Naive thymus-derived CD4-positive, alpha-beta T cell (primary cell): ENCODE results near the gene COL5A1. TPM values are rescaled to one million over a fixed set of nuclear protein-coding genes. Genes with fewer than 3 reads are reported as not detected.

Source experiments
- ATAC-seq: fragments of 150-1000 bp; cut with Tn5 transposase; 2 replicates; pipeline ENCODE4 v1.10.0; 2021; ENCODE audit warnings: mild to moderate bottlenecking, moderate library complexity
- CTCF ChIA-PET: fragments of 350-600 bp; sonication (Branson Sonifier 250); formaldehyde crosslinking; loops from one replicate; lab custom pipeline; 2021; ENCODE audit warnings: antibody characterized with exemption; lab: Charles Lee
- POLR2A ChIA-PET: fragments of 350-600 bp; sonication (Branson Sonifier 250); formaldehyde crosslinking; loops from one replicate; lab custom pipeline; 2021; ENCODE audit warnings: antibody characterized with exemption, inconsistent platforms; lab: Charles Lee
- DNase-seq, 9 donors: peaks; one replicate each; pipeline versions ENCODE4 v3.0.0 to v3.0.0-alpha.2; 2020 to 2022; ENCODE audit warnings: mixed read lengths in 1 of 9
- H3K27ac ChIP-seq: one replicate; pipeline ENCODE4 v1.7.0; 2013; ENCODE audit warnings: mild to moderate bottlenecking, low read depth, low read length, moderate library complexity
- H3K27me3 ChIP-seq, 2 donors: one replicate each; pipeline ENCODE4 v1.7.0; 2013; ENCODE audit warnings: low read length in 2 of 2, mild to moderate bottlenecking in 2 of 2, moderate library complexity in 2 of 2; ENCODE audit not compliant: control insufficient read depth in 2 of 2, insufficient read depth in 2 of 2
- H3K36me3 ChIP-seq, 3 experiments: 1 replicate in 2 of 3; 2 replicates in 1 of 3; pipeline ENCODE4 v1.7.0; 2013; ENCODE audit warnings: low read length in 3 of 3, mild to moderate bottlenecking in 3 of 3, moderate library complexity in 1 of 3; ENCODE audit not compliant: insufficient read depth in 3 of 3, control insufficient read depth in 2 of 3
- H3K4me1 ChIP-seq, 2 donors: one replicate each; pipeline ENCODE4 v1.7.0; 2013; ENCODE audit warnings: low read length in 2 of 2, mild to moderate bottlenecking in 2 of 2, moderate library complexity in 1 of 2; ENCODE audit not compliant: control insufficient read depth in 2 of 2, insufficient read depth in 2 of 2
- H3K4me3 ChIP-seq: 2 replicates; pipeline ENCODE4 v1.7.0; 2013; ENCODE audit warnings: mild to moderate bottlenecking, low read length
- H3K9me3 ChIP-seq, 3 experiments: 1 replicate in 2 of 3; 2 replicates in 1 of 3; pipeline ENCODE4 v1.7.0; 2013; ENCODE audit warnings: low read length in 3 of 3; ENCODE audit not compliant: control insufficient read depth in 2 of 3
- H3K27ac Mint-ChIP-seq, 9 donors: one replicate each; pipeline ENCODE4 v1.8.0; 2020 to 2022; ENCODE audit warnings: mixed read lengths in 9 of 9, mild to moderate bottlenecking in 8 of 9, moderate library complexity in 5 of 9, inconsistent platforms in 2 of 9
- H3K27me3 Mint-ChIP-seq, 5 donors: one replicate each; pipeline ENCODE4 v1.8.0; 2021 to 2022; ENCODE audit warnings: mixed read lengths in 5 of 5, mild to moderate bottlenecking in 1 of 5
- H3K36me3 Mint-ChIP-seq, 5 donors: one replicate each; pipeline ENCODE4 v1.8.0; 2020 to 2022; ENCODE audit warnings: mixed read lengths in 5 of 5, mild to moderate bottlenecking in 3 of 5, inconsistent platforms in 1 of 5
- H3K4me1 Mint-ChIP-seq, 7 donors: one replicate each; pipeline ENCODE4 v1.8.0; 2020 to 2022; ENCODE audit warnings: mixed read lengths in 7 of 7, mild to moderate bottlenecking in 3 of 7, inconsistent platforms in 1 of 7
- H3K4me3 Mint-ChIP-seq, 10 donors: one replicate each; pipeline ENCODE4 v1.8.0; 2020 to 2022; ENCODE audit warnings: mild to moderate bottlenecking in 10 of 10, mixed read lengths in 10 of 10, moderate library complexity in 6 of 10, inconsistent platforms in 2 of 10
- H3K9me3 Mint-ChIP-seq, 11 donors: one replicate each; pipeline ENCODE4 v1.8.0; 2020 to 2022; ENCODE audit warnings: mixed read lengths in 11 of 11, mild to moderate bottlenecking in 4 of 11, inconsistent platforms in 1 of 11, moderate library complexity in 1 of 11
- intact Hi-C, 2 donors: fragments of 100-400 bp; cut with micrococcal nuclease; formaldehyde crosslinking; loops; one replicate each; pipeline ENCODE4 v1.15.1; 2023
- polyA plus RNA-seq, 2 donors: library from polyadenylated mRNA; unstranded; fragments of 300-500 nt; fragmentation: Illumina TruSeq; gene quantifications; one replicate each; pipeline ENCODE4 v1.2.3, GENCODE V29; 2021
- total RNA-seq, 6 experiments: library from RNA in 5 of 6; stranded (reverse) in 5 of 6; gene quantifications; 1 replicate in 5 of 6; 2 replicates in 1 of 6; pipeline ENCODE4 v1.2.3 and lab custom pipeline; 2021 to 2026

Gene COL5A1
- total and polyA plus RNA-seq, 7 experiments from 2014 or later, result 0.16 to 0.56 (median 0.24) TPM; not detected in 2

DNA sequence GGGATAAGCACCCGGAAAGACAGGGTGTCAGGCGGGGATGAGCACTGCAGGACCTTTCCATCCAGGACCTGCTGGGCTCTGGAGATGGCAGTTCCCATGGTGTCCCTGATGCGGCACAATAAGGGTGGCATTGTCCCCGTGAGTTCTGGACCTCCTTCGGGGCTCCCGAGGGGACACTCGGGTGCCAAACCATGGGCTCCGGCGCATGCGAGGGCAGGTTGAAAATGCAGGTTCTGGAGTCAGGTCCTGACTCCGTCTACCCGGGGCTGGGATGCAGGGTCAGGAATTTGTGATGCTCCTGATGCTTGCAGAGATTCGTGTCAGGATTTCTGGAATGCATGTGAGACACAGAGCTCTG is 239.7 kb downstream of the COL5A1 start:
- Mint-ChIP-seq H3K9me3 (peaks cover 0 to 1% (median 0%) of the 10 kb centered on the region in 11 donors), H3K4me1 (no peaks in the 10 kb centered on the region), H3K27ac (no peak overlapping the region), H3K36me3 (no peaks in the 10 kb centered on the region), H3K4me3 (no peak overlapping the region), H3K27me3 (peaks cover 0 to 14% (median 3%) of the 10 kb centered on the region in 5 donors)
- CTCF ChIA-PET, result no interaction called here
- intact Hi-C loops, result no loop called here
- H3K36me3 ChIP-seq, result no peaks in the 10 kb centered on the region
- no peaks in the 10 kb centered on the region for H3K9me3 ChIP-seq
- ATAC-seq, result no peak
- H3K27ac ChIP-seq, result no peak overlapping the region
- POLR2A ChIA-PET, result no interaction called here
- DNase-seq, result no peak
- H3K27me3 ChIP-seq, result no peaks in the 10 kb centered on the region
- H3K4me1 ChIP-seq, result no peaks in the 10 kb centered on the region
- H3K4me3 ChIP-seq, result no peak overlapping the region

DNA sequence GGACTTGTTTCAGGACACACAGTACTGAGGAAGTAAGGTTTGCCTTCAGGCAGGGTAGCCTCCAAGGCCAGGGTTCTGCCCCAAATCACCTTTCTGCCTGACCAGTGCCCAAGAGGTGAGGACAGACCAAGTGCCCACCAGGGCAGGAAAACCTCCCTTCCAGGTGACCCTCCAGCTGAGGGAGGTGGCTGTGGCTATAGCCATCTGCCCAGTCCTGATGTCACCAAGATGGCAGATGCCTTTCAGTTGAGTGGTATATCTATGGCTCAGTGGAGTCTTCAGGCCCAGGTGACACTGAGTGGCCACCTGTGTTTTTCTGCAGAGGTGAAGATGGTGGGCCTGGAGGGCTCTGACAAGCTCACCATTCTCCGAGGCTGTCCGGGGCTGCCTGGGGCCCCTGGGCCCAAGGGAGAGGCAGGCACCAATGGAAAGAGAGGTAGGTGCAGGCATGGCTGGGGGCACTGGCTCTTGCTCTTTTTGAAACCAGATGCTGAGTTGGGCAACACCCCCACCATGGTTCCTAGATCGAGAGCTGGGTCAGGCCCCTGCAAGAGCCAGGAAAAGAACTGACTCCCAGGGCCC is 240.7 kb downstream of the COL5A1 start:
- ChIA-PET CTCF (no interaction called here), POLR2A (no interaction called here)
- H3K9me3 Mint-ChIP-seq, result peaks cover 0 to 2% (median 0%) of the 10 kb centered on the region in 11 donors
- no peaks in the 10 kb centered on the region for H3K9me3 ChIP-seq
- H3K4me1 ChIP-seq, result no peaks in the 10 kb centered on the region
- no peaks in the 10 kb centered on the region for H3K4me1 Mint-ChIP-seq
- no peak overlapping the region for H3K27ac Mint-ChIP-seq
- ATAC-seq (no peak), DNase-seq (no peak)
- intact Hi-C loops, result no loop called here
- H3K4me3 ChIP-seq, result no peak overlapping the region
- H3K27me3 ChIP-seq, result no peaks in the 10 kb centered on the region
- no peak overlapping the region for H3K4me3 Mint-ChIP-seq
- peaks cover 0 to 22% (median 0%) of the 10 kb centered on the region in 5 donors for H3K27me3 Mint-ChIP-seq
- H3K36me3 Mint-ChIP-seq, result no peaks in the 10 kb centered on the region
- no peak overlapping the region for H3K27ac ChIP-seq
- no peaks in the 10 kb centered on the region for H3K36me3 ChIP-seq

DNA sequence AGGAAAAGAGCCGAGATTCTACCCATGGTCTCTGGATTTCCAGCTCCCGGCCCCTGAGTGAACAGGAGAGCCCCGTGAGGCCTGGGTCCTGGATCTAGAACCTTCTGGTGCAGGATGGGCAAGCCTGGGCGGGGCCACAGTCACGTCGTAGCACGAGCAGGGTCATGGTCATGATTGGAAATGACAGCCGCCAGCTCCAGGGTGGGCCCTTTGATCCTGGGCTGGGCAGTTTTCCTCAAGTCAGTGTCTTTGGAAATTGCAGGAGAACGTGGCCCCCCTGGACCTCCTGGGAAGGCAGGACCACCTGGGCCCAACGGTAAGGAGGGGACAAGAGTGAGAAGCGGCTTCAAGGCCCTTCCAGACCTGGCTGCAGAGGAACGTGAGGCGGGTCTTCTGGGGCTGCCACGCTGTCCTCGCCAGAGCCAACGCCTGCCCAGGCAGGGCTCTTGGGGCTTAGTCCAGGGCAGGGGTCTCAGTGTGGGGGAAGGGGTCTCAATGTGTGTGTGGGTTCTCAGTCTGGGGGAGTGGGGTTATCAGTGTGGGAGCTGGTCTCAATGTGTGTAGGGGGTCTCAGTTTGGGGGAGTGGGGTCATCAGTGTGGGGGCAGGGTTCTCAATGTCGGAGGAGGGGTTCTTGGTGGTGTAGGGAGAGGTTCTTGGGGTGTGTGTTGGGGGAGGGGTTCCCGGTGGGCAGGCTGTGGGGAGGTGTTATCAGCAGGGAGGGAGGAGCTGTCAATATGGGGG is 241.6 kb downstream of the COL5A1 start:
- peaks cover 0 to 2% (median 0%) of the 10 kb centered on the region in 11 donors for H3K9me3 Mint-ChIP-seq
- no peaks in the 10 kb centered on the region for H3K4me1 ChIP-seq
- no peak for ATAC-seq
- no peaks in the 10 kb centered on the region for H3K36me3 ChIP-seq
- intact Hi-C loops, result no loop called here
- CTCF ChIA-PET, result no interaction called here
- no peak overlapping the region for H3K4me3 ChIP-seq
- no peaks in the 10 kb centered on the region for H3K9me3 ChIP-seq
- no peaks in the 10 kb centered on the region for H3K27me3 ChIP-seq
- H3K36me3 Mint-ChIP-seq, result no peaks in the 10 kb centered on the region
- H3K27ac ChIP-seq, result no peak overlapping the region
- peaks cover 0 to 3% (median 0%) of the 10 kb centered on the region in 7 donors for H3K4me1 Mint-ChIP-seq
- H3K27me3 Mint-ChIP-seq, result peaks cover 0 to 22% (median 4%) of the 10 kb centered on the region in 5 donors
- no peak overlapping the region for H3K4me3 Mint-ChIP-seq
- no peak overlapping the region for H3K27ac Mint-ChIP-seq
- POLR2A ChIA-PET, result no interaction called here
- no peak for DNase-seq

DNA sequence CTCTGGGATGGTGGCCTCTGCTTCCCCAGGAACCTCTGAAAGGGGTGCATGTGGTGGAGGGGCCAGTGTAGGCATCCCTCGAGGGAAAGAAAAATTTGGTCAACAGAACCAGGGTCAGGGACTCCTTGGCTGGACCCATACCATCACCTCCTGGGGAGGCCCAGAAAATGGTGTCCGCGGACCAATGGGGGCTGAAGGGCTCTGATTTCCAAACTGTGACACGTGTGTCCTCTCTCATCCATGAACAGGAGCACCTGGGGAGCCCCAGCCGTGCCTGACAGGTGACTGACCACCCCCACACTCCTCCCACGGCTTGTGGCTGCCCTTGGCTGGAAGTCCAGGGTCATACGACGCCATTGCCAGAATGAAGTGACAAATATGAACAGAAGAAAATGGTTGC is 242.9 kb downstream of the COL5A1 start:
- Mint-ChIP-seq H3K36me3 (no peaks in the 10 kb centered on the region), H3K27ac (no peak overlapping the region), H3K4me1 (peaks cover 0 to 3% (median 0%) of the 10 kb centered on the region in 7 donors), H3K27me3 (peaks cover 0 to 22% (median 4%) of the 10 kb centered on the region in 5 donors), H3K4me3 (no peak overlapping the region), H3K9me3 (peaks cover 0 to 2% (median 0%) of the 10 kb centered on the region in 11 donors)
- no peak for DNase-seq
- Histone ChIP-seq H3K9me3 (no peaks in the 10 kb centered on the region), H3K27ac (no peak overlapping the region), H3K4me3 (no peak overlapping the region), H3K27me3 (no peaks in the 10 kb centered on the region), H3K36me3 (no peaks in the 10 kb centered on the region), H3K4me1 (no peaks in the 10 kb centered on the region)
- CTCF ChIA-PET, result no interaction called here
- ATAC-seq, result no peak
- POLR2A ChIA-PET, result no interaction called here
- intact Hi-C loops, result no loop called here

DNA sequence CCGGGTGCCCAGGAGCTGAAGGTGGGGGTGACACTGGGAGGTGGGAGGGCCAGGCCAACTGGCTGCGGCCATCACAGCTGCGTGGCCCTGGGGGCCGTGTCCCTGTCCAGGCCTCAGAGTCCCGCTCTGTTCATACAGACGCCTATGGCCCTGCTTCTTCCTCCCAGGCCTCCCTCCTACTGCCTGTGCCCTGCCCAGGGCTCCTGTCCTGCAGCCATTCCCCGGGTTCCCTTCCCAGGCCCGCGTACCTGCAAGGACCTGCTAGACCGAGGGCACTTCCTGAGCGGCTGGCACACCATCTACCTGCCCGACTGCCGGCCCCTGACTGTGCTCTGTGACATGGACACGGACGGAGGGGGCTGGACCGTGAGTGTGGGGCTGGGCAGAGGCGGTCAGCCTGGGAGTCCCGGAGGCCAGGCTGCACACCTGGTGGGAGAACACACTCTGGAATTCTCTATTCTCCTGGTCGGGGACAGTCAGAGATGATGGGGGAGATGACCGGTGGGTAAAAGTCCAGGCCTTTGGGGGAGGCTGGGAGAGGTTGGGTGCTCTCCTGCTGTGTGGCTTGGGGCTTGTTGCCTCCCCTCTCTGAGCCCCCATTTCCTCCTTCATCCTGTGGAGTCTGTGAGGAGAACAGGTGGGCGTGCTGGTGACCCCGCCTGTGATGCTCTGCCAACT is 243.5 kb downstream of the COL5A1 start:
- intact Hi-C loops, result no loop called here
- Histone ChIP-seq H3K27ac (no peak overlapping the region), H3K27me3 (no peaks in the 10 kb centered on the region), H3K9me3 (no peaks in the 10 kb centered on the region), H3K4me1 (no peaks in the 10 kb centered on the region), H3K36me3 (no peaks in the 10 kb centered on the region), H3K4me3 (no peak overlapping the region)
- ATAC-seq, result no peak
- CTCF ChIA-PET, result no interaction called here
- no peak for DNase-seq
- Mint-ChIP-seq H3K4me3 (no peak overlapping the region), H3K36me3 (no peaks in the 10 kb centered on the region), H3K27ac (no peak overlapping the region), H3K27me3 (peaks cover 0 to 20% (median 4%) of the 10 kb centered on the region in 5 donors), H3K9me3 (peaks cover 0 to 2% (median 0%) of the 10 kb centered on the region in 11 donors), H3K4me1 (peaks cover 0 to 3% (median 0%) of the 10 kb centered on the region in 7 donors)
- POLR2A ChIA-PET, result no interaction called here

DNA sequence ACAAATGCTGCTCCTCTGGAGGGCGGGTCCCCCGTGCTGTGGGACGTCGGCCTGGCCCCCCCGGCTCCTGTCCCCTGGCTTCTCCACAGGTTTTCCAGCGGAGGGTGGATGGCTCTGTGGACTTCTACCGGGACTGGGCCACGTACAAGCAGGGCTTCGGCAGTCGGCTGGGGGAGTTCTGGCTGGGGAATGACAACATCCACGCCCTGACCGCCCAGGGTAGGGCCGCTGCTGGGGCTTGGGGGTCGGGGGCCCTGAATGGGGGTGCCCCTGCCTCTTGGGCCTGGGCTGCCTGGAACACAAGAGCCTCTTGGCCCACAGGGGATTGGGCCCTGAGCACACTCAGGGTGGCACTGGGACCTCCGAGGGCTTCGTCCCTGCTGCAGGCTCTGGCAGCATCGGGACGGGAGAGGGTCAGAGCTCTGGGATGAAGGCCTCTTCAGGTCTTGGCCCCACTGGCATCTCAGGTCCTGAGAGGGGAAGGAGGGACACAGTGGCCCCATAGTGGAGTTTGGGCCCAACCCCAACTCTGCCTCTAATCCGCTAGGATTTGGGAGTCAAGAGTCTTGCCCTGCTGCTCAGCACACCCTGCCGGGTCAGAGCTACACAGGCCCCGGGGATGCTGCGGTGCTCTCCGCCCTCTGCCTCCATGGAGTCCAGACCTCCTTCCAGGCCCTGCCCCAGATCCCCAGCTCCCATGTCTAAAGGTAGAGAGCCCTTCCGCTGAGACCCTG is 244.2 kb downstream of the COL5A1 start:
- H3K4me3 Mint-ChIP-seq, result no peak overlapping the region
- no peak overlapping the region for H3K27ac Mint-ChIP-seq
- H3K4me3 ChIP-seq, result no peak overlapping the region
- peaks cover 0 to 3% (median 0%) of the 10 kb centered on the region in 7 donors for H3K4me1 Mint-ChIP-seq
- DNase-seq, result no peak
- intact Hi-C loops, result no loop called here
- no peaks in the 10 kb centered on the region for H3K27me3 ChIP-seq
- H3K9me3 Mint-ChIP-seq, result peaks cover 0 to 2% (median 0%) of the 10 kb centered on the region in 11 donors
- ATAC-seq, result no peak
- H3K27ac ChIP-seq, result no peak overlapping the region
- no peaks in the 10 kb centered on the region for H3K9me3 ChIP-seq
- H3K36me3 Mint-ChIP-seq, result no peaks in the 10 kb centered on the region
- no peaks in the 10 kb centered on the region for H3K4me1 ChIP-seq
- POLR2A ChIA-PET, result no interaction called here
- H3K27me3 Mint-ChIP-seq, result peaks cover 0 to 17% (median 4%) of the 10 kb centered on the region in 5 donors
- CTCF ChIA-PET, result no interaction called here
- no peaks in the 10 kb centered on the region for H3K36me3 ChIP-seq
